Activated naive CD4-positive, alpha-beta T cell treated with anti-CD3 and anti-CD28 coated beads, Interleukin-2, amount 50 U/mL, for 24 hours (primary cell): ENCODE measurements around the gene EVL.
"Not testable (repeated sequence)": the region's sequence is repeated elsewhere in the genome, so short reads cannot be mapped to it uniquely, and the experiment has no call there.

Source experiments
- H3K27ac Mint-ChIP-seq: one replicate; pipeline ENCODE4 v1.8.0; 2021; ENCODE audit warnings: mild to moderate bottlenecking, mixed read lengths
- H3K27me3 Mint-ChIP-seq: one replicate; pipeline ENCODE4 v1.8.0; 2021; ENCODE audit warnings: mixed read lengths
- H3K36me3 Mint-ChIP-seq: one replicate; pipeline ENCODE4 v1.8.0; 2021; ENCODE audit warnings: mixed read lengths
- H3K4me1 Mint-ChIP-seq: one replicate; pipeline ENCODE4 v1.8.0; 2021; ENCODE audit warnings: mixed read lengths
- H3K4me3 Mint-ChIP-seq: one replicate; pipeline ENCODE4 v1.8.0; 2021; ENCODE audit warnings: mild to moderate bottlenecking, mixed read lengths
- H3K9me3 Mint-ChIP-seq: one replicate; pipeline ENCODE4 v1.8.0; 2021; ENCODE audit warnings: mixed read lengths

Gene EVL

DNA sequence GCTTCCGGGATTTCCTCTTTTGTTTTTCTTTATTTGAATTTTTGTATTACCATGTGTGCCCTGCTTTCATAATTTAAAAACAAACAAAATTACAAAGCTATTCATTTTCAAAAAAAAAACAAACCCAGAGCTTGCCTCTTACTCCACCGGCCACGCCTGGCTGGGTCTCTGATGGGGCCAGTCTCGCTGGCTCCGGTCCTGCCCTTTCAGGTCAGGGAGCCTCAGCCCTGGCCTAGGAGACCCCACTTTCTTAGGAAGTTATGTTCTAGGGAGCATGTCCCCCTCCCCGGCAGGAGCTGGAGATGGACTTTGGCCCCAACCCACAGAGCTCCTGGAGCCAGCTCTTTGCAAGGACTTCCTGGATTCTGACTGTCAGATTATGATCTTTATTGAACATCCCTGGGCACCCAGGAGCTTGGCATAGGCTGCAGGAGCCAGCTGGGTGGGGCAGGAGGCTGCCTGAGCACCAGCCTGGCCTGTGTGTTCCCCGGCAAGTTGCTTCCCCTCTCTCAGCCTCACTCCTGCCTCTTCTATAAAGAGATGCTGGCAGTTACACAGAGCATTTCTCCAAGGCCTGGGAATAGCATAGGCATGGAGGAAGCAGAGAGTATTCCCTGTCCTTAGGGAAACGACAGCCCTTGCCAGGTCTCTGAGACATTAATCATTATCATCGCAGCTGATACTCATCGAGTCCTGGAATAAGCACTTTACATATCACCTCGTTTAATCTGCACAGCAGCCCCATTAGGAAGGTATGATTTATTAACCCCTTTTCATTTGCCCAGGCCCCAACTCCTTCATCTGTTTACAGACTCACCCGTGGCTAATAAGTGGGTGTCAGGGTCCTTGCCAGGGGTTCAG, 90.8 kb downstream of the EVL start:
- no peak overlapping the region for H3K4me3 Mint-ChIP-seq
- peaks cover 5% of the 10 kb centered on the region for H3K27me3 Mint-ChIP-seq
- H3K4me1 Mint-ChIP-seq: no peaks in the 10 kb centered on the region
- H3K27ac Mint-ChIP-seq: peak overlapping the region; percentile 23
- peaks cover 3% of the 10 kb centered on the region for H3K36me3 Mint-ChIP-seq
- H3K9me3 Mint-ChIP-seq: no peaks in the 10 kb centered on the region

DNA sequence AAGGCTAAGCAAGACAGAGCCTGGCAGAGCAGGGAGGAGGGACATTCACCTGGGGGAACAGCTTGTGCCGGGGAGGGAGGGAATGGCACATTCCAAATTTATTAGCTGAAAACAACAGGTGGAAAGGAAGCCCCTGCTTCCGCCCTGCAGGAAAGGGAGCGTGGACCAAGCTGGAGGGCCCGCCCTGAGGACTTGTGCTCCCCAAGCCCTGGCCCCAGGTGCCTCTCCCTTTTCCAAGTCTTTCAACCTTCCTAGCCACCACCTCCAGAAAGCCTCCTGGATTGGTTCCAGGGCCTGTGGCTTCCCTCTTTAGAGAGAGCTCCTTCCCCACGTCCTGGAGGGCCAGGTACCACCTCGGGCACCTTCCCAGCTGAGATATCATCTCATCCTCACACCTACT, 91.6 kb downstream of the EVL start:
- no peaks in the 10 kb centered on the region for H3K9me3 Mint-ChIP-seq
- no peak overlapping the region for H3K4me3 Mint-ChIP-seq
- peaks cover 5% of the 10 kb centered on the region for H3K27me3 Mint-ChIP-seq
- H3K27ac Mint-ChIP-seq: no peak overlapping the region
- H3K36me3 Mint-ChIP-seq: peaks cover 3% of the 10 kb centered on the region
- H3K4me1 Mint-ChIP-seq: no peaks in the 10 kb centered on the region

DNA sequence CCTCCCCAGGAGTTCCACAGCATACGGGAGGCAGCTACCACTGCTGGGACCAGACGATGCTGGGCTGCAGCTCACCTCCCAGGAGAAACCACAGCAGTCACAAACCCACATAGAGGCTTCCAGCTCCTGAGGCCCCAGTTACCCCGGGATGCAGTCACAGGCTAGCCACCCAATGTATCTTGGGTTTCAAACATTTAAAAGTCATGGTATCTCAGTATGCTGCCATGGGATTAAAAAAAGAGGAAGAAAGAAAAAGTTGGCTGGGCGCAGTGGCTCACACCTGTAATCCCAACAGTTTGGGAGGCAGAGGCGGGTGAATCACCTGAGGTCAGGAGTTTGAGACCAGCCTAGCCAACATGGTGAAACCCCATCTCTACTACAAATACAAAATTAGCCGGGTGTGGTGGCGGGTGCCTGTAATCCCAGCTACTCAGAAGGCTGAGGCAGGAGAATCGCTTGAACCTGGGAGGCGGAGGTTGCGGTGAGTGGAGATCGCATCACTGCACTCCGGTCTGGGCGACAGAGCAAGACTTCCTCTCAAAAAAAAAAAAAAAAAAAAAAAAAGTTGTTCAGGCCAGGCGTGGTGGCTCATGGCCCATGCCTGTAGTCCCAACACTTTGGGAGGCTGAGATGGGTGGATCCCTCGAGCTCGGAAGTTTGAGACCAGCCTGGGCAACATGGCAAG, 92.5 kb downstream of the EVL start:
- not testable (repeated sequence) for H3K9me3 Mint-ChIP-seq, H3K27ac Mint-ChIP-seq, H3K4me1 Mint-ChIP-seq, H3K36me3 Mint-ChIP-seq, H3K27me3 Mint-ChIP-seq
- peak overlapping the region; percentile 51 for H3K4me3 Mint-ChIP-seq

DNA sequence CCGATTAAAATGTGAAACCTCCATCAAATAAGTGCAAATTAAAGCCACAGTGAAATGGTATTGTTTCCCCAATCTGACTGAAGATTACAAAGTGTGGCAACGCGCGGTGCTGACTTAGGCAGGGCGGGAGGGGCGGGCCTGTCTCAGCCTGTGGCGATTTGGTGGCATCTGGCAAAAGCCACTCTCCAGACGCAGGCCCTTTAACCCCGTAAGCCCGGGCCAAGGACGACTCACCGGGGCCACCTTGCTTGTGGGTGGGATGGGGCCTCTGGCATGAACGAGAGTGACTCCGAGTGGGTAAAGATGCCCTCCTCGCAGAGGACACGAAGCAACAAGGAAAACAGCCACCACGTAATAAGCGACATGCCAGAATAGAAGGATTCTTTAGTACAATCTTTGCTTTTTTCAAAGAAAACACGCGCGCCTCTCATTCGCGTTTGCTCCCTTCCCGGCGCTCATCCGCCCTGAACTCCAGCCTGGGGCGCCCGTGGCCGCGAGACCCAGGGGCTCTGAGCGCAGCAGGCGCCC, 93.4 kb downstream of the EVL start:
- Mint-ChIP-seq H3K36me3 (peaks cover 3% of the 10 kb centered on the region), H3K4me1 (no peaks in the 10 kb centered on the region), H3K9me3 (no peaks in the 10 kb centered on the region), H3K4me3 (peak overlapping the region; percentile 55), H3K27ac (no peak overlapping the region), H3K27me3 (peaks cover 5% of the 10 kb centered on the region)

DNA sequence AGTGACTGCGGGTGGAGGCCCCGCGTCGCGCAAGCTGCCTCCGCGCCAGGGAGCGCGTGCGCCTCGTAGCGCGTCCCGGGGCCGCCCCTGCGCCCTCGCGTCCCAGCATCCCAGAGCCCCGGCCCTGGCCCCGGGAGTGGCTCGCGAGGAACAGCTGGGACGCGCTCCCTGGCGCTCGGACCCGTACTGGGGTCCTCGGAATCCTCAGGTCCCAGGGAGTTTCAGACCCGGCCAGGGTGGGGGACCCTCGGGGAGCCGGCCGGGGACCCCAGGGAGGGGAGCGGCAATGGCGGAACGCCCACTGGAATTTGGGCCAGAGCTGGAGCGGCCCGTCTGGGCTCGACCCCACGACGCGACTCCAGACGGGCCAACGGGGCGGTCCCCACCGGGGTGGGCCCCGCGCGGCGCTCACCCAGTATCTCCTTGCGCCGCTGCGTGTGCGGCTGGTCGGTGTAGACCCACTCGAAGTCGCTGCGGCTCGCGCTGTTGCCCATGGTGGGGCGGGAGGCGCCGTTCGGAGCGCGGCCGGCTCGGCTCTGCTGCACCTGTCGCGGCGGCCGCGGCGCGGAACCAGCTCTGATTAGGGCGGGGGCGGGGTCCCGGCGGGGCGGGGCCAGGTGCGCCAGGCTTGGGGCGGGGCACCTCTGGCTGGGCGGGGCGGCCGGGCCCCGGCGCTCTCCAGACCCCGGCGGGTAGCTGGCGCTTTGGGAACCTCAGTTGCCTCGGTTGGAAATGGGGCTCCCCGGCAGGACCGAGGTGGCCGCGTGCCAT, 94.1 kb downstream of the EVL start, which contains the start of gene DEGS2:
Gene DEGS2 (minus strand): TSS at position 552 of the 771 bp plus-strand sequence. CDS start 58 bp downstream, at position 494.
- Mint-ChIP-seq H3K4me1 (no peaks in the 10 kb centered on the region), H3K36me3 (peaks cover 3% of the 10 kb centered on the region), H3K27me3 (peaks cover 5% of the 10 kb centered on the region), H3K9me3 (no peaks in the 10 kb centered on the region), H3K4me3 (peak within 1 kb of the TSS; percentile 77), H3K27ac (no peak within 1 kb of the TSS)

DNA sequence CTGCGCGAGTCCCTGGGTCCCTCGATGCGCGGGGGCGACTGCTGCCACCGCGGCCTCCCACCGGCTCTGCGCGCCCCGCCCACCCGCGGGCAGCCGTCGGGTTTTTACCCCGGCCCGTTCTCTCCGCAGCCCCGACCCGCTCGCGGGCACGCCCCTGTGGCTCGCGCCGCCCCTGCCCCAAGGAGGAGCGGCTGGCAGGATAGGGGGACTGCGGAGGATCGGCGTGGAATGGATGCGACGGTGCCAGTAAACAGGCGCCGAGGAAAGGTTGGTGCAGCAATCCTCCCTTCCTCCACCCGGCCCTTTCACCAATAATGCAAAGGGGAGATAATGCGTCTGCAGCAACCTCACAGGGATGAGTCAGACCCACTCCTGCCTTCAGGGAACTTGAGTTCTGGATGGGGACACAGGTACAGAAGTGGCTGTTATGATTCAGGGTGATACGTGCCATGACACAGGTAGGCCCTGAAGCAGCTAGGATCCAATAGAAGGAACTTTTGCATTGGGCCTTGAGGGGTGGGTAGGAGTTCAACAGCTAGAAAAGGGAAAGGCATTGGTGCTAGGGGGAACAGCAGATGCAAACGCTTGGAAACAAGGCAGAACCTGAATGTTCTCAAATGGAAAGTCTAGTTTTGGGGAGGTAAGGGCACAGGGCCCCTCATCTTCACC, 94.8 kb downstream of the EVL start:
- Mint-ChIP-seq H3K9me3 (no peaks in the 10 kb centered on the region), H3K27me3 (peaks cover 5% of the 10 kb centered on the region), H3K4me3 (peak overlapping the region; percentile 30), H3K27ac (no peak overlapping the region), H3K4me1 (no peaks in the 10 kb centered on the region), H3K36me3 (peaks cover 2% of the 10 kb centered on the region)

DNA sequence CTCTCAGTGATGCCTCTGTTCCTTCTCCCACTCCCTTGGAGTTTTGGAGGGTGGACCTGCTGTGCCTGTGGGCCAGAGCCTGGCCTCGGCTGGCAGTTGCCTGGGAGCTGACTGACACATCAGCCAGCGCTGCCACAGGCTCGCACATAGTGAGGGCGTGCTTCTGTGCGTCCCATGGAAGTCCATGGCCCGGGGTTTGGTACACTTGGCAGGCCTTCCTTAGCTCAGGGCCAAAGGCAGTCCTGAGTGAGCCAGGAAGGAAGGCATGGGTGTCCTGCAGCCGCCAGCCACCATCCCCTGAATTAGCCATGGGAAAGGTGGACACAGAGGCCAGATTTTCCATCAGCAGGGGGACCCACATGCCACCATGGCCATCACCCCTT, 95.3 kb downstream of the EVL start:
- Mint-ChIP-seq H3K27ac (no peak overlapping the region), H3K27me3 (peaks cover 5% of the 10 kb centered on the region), H3K4me3 (peak overlapping the region; percentile 30), H3K4me1 (no peaks in the 10 kb centered on the region), H3K9me3 (no peaks in the 10 kb centered on the region), H3K36me3 (no peaks in the 10 kb centered on the region)

DNA sequence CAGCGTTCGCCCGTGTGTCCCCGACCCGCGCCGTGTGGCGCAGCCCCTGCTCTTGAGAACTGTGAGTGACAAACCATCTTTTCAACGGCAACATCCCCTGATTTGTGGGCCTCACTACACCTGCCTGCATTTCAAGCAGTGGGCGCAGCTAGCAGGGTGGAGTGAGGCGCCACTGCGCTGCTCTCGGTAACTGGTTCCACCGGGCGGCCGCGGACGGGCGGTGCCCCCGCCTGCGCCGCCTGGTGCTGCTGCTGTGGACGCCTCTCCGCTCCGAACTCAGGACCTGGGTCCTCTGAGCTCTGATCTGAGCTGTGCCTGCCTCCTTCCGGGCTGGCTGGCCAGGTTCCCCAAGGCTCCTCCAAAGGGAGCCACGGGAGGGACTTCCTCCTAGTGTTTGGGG, 100.2 kb downstream of the EVL start:
- Mint-ChIP-seq H3K27me3 (no peaks in the 10 kb centered on the region), H3K27ac (no peak overlapping the region), H3K36me3 (no peaks in the 10 kb centered on the region), H3K4me3 (peak overlapping the region; percentile 38), H3K9me3 (no peaks in the 10 kb centered on the region), H3K4me1 (peaks cover 12% of the 10 kb centered on the region)

DNA sequence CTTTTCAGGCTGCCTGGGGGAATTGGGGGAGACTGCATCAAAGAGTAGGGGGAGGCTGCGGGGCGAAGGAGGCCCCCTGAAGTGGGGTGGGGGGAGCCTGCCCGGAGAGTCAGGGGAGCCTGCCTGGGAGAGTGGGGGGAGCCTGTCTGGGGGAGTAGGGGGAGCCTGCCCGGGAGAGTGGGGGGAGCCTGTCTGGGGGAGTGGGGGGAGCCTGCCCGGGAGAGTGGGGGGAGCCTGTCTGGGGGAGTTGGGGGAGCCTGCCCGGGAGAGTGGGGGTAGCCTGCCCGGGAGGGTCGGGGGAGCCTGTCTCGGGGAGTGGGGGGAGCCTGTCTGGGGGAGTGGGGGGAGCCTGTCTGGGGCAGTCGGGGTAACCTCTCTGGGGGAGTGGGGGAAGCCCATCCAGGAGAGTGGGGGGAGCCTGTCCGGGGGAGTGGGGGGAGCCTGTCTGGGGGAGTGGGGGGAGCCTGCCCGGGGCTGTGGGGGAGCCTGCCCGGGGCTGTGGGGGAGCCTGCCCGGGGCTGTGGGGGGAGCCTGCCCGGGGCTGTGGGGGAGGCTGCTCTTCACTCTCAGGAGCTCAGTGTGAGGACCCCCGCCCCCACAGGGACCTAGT, 100.7 kb downstream of the EVL start:
- no peaks in the 10 kb centered on the region for H3K9me3 Mint-ChIP-seq
- H3K36me3 Mint-ChIP-seq: no peaks in the 10 kb centered on the region
- H3K27me3 Mint-ChIP-seq: no peaks in the 10 kb centered on the region
- no peak overlapping the region for H3K27ac Mint-ChIP-seq
- H3K4me3 Mint-ChIP-seq: peak overlapping the region; percentile 84
- peaks cover 12% of the 10 kb centered on the region for H3K4me1 Mint-ChIP-seq

DNA sequence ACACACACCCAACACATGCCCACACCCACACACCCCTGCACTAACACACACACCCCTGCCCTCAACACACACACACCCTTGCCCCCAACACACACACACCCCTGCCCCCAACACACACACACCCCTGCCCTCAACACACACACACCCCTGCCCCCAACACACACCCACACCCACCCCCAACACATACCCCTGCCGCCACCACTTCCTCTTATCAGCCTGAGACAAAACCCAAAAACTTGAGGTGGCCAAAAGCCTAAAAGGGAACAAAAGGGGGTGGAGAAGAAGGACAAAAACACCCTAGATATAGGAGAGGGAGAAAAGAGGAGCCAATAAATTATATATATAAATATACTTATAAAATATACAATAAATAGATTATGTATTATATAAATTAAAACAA, 103.3 kb downstream of the EVL start:
- no peak overlapping the region for H3K4me3 Mint-ChIP-seq
- no peak overlapping the region for H3K27ac Mint-ChIP-seq
- H3K27me3 Mint-ChIP-seq: no peaks in the 10 kb centered on the region
- H3K9me3 Mint-ChIP-seq: no peaks in the 10 kb centered on the region
- H3K4me1 Mint-ChIP-seq: peaks cover 12% of the 10 kb centered on the region
- H3K36me3 Mint-ChIP-seq: no peaks in the 10 kb centered on the region

DNA sequence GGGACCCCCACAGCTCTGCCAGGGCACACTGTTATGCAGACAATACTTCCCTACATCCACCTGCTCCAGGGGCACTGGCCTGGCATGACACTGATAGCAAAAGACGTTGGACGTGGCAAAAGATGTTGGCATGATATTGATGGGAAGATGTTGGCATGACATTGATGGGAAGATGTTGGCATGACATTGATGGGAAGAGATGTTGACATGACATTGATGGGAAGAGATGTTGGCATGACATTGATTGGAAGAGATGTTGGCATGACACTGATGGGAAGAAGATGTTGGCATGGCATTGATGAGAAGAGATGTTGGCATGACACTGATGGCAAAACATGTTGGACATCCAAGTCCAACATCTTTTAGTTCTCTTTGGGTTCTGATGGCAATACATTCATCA, 105.7 kb downstream of the EVL start:
- no peak overlapping the region for H3K27ac Mint-ChIP-seq
- no peaks in the 10 kb centered on the region for H3K27me3 Mint-ChIP-seq
- H3K9me3 Mint-ChIP-seq: no peaks in the 10 kb centered on the region
- no peaks in the 10 kb centered on the region for H3K36me3 Mint-ChIP-seq
- H3K4me3 Mint-ChIP-seq: no peak overlapping the region
- H3K4me1 Mint-ChIP-seq: peaks cover 12% of the 10 kb centered on the region

DNA sequence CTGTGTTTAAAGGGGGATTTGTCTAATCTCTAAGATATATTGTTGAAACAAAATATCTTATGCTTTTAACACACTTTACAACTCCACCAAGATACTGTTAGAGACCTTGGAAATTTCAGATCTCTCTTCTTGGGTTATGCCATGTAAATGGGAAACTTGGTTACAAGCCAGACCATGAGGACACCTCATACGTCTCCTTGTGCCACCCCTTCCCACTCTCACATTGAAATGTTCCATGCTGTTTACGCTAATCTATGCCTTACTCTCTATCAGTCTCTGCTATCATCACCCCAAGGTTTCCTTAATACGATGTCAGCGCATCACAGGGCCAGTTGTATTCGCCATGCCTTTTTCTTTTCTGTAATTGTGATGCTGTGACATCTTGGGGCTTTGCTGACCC, 107.6 kb downstream of the EVL start:
- H3K9me3 Mint-ChIP-seq: no peaks in the 10 kb centered on the region
- no peaks in the 10 kb centered on the region for H3K36me3 Mint-ChIP-seq
- H3K4me3 Mint-ChIP-seq: no peak overlapping the region
- no peak overlapping the region for H3K27ac Mint-ChIP-seq
- no peaks in the 10 kb centered on the region for H3K27me3 Mint-ChIP-seq
- peaks cover 4% of the 10 kb centered on the region for H3K4me1 Mint-ChIP-seq

DNA sequence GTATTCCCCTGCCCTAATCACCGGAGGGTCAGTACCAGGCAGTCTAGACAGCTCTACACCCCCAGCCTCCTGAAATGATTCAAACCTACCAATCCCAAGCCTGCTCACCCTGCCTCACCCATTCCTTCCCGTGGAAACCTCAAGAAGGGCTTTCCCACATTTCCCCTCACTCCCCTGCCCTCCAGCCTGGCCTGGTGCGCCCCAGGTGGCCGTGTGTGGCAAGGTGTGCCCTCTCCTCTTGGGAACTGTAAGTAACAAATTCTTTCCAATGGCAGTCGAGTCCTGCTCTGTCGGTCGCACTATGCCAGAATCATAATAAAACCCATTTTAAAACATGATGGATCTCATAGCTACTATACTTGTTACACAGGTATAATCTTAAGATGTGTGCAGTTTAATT, 108.1 kb downstream of the EVL start:
- H3K9me3 Mint-ChIP-seq: no peaks in the 10 kb centered on the region
- no peak overlapping the region for H3K4me3 Mint-ChIP-seq
- H3K36me3 Mint-ChIP-seq: no peaks in the 10 kb centered on the region
- no peaks in the 10 kb centered on the region for H3K27me3 Mint-ChIP-seq
- H3K4me1 Mint-ChIP-seq: peaks cover 4% of the 10 kb centered on the region
- H3K27ac Mint-ChIP-seq: no peak overlapping the region

DNA sequence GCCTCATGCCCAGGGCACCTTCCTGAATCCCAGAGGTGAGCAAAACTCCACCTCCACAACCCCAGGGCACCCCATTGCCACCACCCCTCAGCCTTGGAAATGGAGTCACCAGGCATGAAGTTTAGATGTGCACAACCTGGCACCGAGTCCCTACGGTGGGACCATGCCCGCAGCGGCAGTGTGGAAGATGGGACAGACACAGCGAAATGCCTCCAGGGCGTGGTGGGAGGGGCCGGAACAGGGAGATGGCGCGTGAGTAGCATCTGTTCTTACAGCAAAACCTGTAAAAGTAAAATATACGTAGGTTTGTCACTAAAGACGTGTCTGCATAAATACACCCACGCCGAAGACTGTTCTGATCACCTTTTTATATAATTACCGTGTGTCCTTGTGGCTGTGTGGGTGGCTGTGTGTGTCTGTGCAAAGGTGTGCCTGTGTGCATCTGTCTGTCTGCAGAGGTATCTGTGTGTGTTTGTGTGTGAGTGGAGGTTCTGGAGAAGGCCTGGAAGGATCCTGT, 111.6 kb downstream of the EVL start:
- Mint-ChIP-seq H3K36me3 (no peaks in the 10 kb centered on the region), H3K27me3 (no peaks in the 10 kb centered on the region), H3K4me3 (no peak overlapping the region), H3K27ac (no peak overlapping the region), H3K9me3 (no peaks in the 10 kb centered on the region), H3K4me1 (no peaks in the 10 kb centered on the region)

DNA sequence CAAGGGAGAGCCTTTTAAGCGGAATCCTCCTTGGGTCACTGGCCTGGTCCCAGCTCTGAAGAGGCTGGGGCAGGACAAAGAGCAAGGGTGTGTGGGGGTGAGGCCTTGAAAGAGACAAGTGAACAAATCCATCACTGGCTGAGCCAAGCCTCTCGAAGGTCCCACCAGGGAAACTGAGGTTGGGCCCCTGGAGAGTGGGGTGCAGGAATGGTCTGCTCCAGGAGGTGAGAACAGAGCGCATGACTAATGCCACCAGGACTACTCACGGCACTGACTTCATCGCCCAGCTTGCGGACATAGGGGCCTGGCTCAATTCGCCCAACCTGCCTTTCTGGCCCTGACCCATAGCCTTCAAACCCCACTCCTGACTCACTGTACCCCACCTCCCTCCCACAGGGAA, 113.5 kb downstream of the EVL start:
- no peak overlapping the region for H3K4me3 Mint-ChIP-seq
- no peaks in the 10 kb centered on the region for H3K27me3 Mint-ChIP-seq
- H3K9me3 Mint-ChIP-seq: no peaks in the 10 kb centered on the region
- H3K4me1 Mint-ChIP-seq: no peaks in the 10 kb centered on the region
- H3K27ac Mint-ChIP-seq: no peak overlapping the region
- no peaks in the 10 kb centered on the region for H3K36me3 Mint-ChIP-seq
